Activated CD4-positive, CD25-positive, alpha-beta regulatory T cell (primary cell): ENCODE data around the gene CPZ.
A peak's percentile ranks its signal among the peaks of the same experiment; 100 is the strongest.
"Not testable (repeated sequence)": the region's sequence is repeated elsewhere in the genome, so short reads cannot be mapped to it uniquely, and the experiment has no call there.

ENCODE experiments used
- DNase-seq, 4 experiments: peaks; one replicate each; lab custom pipeline; 2025; lab: John Stamatoyannopoulos, UW

Gene CPZ

GRCh38 chr4:8557151-8558076 is 35.2 kb upstream of the CPZ start:
- DNase-seq = no peak

DNA sequence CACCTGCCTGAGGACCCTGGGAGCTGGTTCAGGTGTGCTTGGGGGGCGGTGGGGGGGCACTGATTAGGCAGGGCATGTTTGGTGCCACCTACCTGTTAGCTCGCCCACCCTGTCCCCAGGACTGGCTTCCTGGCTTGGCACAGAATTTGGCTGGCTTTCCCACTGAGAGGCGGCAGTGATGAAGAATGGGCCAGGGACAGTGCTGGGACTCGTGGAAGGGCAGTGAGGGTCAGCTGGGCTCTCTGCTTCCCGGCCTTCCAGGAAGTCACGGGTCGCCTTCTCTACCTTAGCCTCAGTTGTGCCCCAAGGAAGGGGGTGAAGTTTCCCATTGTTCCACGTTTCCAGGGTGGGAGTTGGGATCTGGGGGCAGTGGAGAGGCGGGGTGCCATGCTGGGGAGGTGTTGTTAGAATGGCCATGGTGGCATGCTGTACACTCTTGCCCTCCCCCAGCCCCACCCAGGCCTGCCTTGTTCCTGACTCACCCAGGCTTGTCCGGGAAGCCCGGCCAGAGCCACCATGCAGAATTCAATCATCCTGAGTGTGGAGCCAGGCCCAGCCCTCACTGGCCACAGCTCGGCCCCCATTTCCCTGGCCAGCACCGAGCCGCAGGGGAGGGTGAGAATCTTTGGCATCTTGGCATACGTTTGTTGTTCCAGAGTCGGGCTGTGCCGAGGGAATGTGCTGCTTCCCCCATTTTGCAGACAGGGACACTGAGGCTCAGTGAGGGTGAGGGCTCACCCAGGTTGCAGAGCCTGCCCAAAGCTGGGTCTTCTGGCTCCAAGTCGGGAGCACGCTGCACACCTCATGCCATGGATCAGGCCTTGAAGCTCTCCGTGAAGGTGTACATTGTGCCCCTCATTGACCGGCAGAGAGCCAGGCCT is 34.2 kb upstream of the CPZ start:
- DNase-seq = no peak

DNA sequence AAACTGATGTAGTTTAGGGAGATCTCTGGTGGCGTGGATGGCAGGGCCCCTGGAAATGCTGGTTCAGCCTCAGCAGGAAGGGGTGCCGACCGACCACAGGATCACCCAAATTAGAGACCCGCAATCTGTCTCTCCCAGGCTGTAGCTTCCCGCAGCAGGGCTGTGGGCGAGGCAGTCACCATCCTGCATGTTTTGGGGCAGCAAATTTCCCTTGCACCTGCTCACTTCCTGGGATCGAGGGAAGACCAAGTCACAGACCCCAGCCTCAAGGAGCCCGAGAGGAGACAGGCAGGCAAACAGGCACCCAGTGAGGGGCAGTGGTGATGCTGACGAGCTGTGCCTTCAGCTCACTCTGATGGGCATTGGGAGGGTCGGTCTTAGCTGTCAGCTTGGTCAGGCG is 33.6 kb upstream of the CPZ start:
- DNase-seq = no peak

GRCh38 chr4:8559524-8560264 is 32.9 kb upstream of the CPZ start:
- DNase-seq = no peak

DNA sequence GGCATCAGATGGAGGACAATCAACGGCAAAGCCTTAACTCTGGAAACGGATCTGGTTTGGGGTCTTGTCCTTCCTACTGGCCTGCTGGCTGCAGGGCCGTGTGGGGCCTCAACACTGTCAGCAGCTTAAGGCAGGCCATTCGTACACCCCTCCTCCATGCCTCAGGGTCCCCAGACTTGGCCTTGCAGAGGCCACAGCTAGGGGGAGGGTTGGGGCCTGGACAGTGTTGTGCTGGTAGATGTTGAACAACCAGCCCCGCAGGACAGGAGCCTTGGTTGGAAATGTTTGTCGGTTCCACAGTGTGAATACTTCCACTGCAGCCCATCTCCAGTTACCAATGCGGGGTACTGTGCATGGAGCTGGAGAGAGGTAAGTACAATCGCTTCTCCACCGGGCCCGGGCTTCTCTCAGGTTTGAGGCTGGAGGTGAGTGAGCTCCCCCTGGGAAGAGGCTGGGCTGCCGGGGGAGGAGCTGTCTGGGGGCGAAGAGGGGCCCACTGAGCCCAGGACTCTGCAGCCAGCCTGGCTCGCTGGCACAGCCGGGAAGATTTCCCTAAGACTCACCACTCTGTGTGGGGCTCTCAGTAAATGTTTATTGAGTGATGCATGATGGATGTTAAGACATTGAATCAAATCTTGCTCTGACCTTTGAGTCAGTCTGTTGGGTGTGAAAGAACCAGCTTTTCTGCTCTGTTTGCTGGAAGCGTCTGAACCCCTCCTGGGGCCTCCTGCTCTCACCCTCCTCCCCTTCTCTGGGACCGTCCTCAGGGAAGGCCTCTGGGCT is 32.1 kb upstream of the CPZ start:
- DNase-seq = no peak

- no peak for DNase-seq
Observed at GRCh38 chr4:8564595-8564994, 28.0 kb upstream of the CPZ start.

DNA sequence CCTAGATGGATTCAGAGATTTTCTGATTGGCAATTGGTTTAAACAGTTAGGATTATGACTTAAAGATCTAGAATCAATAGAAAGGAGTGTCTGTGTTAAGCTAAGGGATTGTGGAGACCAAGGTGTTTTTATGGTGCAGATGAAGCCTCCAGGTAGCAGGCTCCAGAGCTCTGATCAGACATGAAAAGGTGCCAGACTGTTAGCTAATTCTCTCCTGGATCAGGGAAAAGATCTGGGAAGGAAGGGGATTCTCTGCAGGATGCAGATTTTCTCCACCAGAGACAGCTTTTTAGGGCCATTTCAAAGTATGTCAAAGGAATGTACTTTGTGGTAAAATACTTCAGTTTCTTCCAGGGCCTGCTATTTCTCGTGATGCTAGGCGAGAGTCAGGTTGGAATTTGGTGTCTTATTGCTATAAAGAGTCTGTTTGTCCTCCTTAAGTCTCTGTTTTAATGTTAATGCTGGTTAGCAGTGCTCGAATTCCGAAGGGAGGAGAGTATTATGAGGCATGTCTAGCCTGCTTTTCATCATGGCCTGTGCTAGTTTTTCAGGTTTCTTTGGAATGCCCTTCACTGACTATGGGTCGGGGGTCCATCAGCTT is 24.4 kb upstream of the CPZ start:
- no peak for DNase-seq

GRCh38 chr4:8570201-8570600 is 22.4 kb upstream of the CPZ start:
- DNase-seq = no peak

DNA sequence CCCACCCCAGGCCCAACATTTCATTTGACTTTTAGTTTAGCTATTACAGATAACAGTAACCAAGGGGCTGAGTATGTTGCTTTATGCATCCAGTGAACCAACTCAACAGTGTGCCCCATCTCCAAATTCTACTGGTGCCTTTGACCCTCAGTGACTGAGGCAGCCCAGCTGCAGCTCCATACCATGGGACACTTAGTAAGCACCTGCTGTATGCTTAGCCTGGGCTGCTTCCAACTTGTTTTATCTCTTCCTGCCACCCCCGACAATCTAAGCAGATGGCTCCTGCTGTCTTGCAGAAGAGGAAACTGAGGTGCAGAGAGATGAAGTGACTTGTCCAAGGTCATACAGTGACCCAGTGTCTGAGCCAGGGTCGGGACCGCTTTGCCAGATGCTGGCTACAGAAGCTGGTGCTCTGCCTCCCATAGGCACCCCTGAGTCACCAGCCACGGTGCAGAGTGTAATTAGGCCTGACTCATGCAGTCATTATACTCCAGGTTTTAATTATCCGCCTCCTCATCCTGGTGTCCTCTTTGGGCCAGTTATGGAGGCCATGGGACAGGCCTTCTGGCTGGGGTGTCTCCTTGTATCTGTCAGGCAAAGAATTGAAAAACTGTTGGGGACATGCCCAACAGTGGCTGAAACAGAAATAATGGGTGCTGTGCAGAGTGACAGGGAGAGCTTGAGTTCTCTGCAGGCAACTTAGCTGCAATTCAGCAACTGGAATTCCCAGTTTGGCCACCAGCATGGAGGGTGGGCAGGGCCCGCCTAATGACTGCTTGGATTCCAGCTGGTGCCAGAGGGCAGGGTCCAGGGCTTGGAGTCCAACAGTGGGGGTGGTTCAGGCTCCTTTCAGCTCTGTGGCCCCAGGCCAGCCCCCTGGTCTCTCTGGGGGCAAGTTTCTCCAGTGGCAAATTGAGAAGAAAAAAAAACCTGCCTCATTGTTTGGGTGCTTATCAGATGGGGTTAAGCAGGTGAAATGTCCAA is 20.6 kb upstream of the CPZ start:
- no peak for DNase-seq

DNA sequence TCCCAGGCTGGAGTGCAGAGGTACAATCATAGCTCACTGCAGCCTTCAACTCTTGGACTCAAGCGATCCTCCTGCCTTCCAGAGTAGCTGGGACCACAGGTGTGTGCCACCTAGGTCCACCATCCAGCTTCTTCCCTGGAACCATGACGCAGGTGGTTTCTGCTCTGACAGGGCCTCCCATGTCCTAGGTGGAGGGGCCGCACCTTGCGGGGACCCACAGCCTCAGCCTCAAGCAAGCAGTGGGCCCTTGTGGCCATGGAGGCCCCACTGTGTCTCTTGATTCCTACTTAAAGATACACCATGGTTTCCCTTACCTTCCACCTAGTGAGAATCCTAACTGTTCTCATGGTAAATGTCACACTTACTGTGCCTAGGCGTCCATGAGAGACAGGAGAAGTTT is 19.3 kb upstream of the CPZ start:
- no peak for DNase-seq

- no peak for DNase-seq
Observed at GRCh38 chr4:8574796-8575370, 17.7 kb upstream of the CPZ start.

- DNase-seq = no peak
Observed at GRCh38 chr4:8575457-8575856, 17.1 kb upstream of the CPZ start.

DNA sequence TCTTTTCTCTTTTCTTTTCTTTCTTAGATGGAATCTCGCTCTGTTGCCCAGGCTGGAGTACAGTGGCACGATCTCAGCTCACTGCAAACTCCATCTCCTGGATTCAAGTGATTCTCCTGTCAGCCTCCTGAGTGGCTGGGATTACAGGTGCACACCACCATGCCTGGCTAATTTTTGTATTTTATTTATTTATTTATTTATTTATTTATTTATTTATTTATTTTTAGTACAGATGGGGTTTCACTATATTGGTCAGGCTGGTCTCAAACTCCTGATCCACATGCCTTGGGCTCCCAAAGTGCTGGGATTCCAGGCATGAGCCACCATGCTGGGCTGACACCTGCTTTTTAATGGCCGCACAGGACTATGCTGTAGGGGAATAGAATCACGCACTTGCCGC is 16.0 kb upstream of the CPZ start:
- not testable (repeated sequence) for DNase-seq

DNA sequence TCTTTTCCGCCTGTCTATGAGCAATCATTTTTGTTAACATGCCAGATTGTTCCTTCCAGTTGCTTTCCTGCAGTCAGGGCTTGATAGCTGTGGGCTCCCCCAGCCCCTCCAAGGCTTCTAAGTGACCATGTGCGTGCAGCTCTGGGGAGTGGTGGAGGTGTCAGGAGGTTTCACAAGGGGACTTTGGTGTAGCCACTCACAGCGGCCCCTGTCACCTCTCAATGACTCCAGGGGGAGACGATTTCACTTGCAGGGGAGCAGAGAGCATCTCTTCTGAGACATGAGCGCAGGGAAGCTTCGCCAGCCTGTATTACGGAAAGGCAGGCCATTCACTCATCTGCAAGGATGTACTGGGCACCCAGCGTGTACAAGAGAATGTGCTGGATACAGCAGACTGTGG is 15.5 kb upstream of the CPZ start:
- no peak for DNase-seq

DNA sequence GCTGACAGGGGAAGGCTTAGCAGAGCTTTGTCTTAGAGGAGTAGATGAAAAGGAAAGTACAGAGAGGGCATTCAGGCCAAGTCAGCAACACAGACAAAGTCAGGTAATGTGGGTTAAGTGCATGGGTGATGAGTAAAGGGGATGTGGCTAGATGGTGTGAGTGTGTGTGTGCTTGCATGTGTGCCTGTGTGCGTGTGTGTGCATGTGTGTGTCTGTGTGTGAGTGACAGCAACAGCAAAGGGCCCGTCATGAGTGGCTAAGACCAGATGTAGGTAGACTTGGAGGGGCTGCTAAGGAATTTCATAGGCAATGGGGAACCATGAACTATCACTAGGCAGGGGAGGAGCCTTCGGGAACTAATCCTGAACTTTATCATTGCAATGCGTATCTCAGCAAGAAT is 14.6 kb upstream of the CPZ start:
- no peak for DNase-seq

DNA sequence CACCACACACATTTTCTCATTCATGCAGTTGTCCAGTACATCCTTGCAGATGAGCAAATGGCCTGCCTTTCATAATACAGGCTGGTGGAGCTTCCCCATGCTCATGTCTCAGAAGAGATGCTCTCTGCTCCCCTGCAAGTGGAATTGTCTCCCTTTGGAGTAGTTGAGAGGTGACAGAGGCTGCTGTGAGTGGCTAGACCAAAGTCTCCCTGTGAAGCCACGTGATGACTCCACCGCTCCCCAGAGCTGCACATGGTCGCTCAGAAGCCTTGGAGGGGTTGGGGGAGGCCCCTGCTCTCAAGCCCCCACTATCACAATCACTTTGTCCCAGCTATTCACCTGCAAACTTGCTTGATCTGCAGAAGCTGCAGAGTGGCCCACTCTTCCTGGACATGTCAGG is 13.8 kb upstream of the CPZ start:
- DNase-seq = no peak

DNA sequence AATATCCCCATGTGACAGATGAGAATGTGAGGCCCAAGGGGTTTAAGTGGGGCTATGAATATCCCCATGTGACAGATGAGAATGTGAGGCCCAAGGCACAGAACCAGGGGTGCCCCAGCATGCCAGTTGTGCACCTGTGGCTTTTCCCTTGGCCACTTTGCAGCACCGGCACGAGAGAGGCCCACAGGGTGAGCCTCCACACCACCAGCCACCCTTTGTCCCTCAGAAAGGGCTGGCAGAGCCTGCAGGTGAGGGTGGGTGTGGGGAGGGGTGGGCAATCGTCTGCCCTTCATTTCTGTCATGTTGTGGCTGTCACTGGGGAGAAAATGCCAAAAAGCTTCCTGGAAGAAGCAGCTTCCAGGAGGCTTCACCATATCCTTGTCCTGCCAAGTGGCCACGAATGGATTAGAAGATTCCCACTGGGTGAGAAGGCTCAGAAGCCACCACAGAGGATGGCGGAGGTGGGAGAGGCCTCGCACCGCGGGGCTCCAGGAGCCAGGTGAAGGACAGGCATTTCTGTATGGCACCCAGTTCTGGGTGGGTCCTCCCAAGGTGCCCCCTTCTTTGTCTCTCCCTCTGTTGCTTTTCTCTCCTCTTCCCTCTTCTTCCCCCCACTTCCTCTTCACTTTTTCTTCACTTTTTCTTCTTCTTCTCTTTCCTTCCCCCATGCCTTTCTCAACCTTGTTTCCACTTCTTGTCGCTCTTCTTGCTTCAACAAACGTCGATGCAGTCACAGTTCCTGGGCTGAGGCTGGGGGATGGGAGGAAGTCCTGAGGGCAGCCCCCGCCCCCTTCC is 12.8 kb upstream of the CPZ start:
- no peak for DNase-seq

- peak in 1 of 4 experiments; percentile 5 for DNase-seq
Observed at GRCh38 chr4:8580321-8581093, 12.1 kb upstream of the CPZ start, which contains the start of gene GPR78. GPR78 (plus strand) TSS chr4:8580392; CDS start chr4:8580983, 591 bp downstream.
